Fibroblast of the aortic adventitia (primary cell): ENCODE data around the gene TSPAN5. TPM values are rescaled to one million over a fixed set of nuclear protein-coding genes. Genes with fewer than 3 reads are reported as not detected.

Experiments used
- DNase-seq: peaks from one replicate; pipeline ENCODE4 v3.0.0-alpha.2; 2010; ENCODE audit warnings: low read depth
- H3K4me3 ChIP-seq: 2 replicates; pipeline ENCODE4 v1.5.1; 2011; ENCODE audit warnings: low read depth, mild to moderate bottlenecking, control low read depth, low read length, moderate library complexity
- CTCF ChIP-seq: IDR thresholded peaks from 2 replicates; pipeline ENCODE4 v1.5.1; 2011; ENCODE audit warnings: mild to moderate bottlenecking, low read length, control low read depth, inconsistent platforms; ENCODE audit not compliant: insufficient read depth
- total RNA-seq: library from RNA; depleted of rRNA; stranded (reverse); fragments of >200 nt; gene quantifications from 2 replicates; pipeline ENCODE4 v1.2.3, GENCODE V29; 2012; ENCODE audit warnings: low replicate concordance

The TSPAN5 gene
- total RNA-seq, 1 donor = 49.0 TPM

- TF ChIP-seq CTCF = no peak
- DNase-seq = no peak
- H3K4me3 ChIP-seq = no peak overlapping the region
Measured at GRCh38 chr4:98663226-98664006, 5.0 kb upstream of the TSPAN5 start.

DNA sequence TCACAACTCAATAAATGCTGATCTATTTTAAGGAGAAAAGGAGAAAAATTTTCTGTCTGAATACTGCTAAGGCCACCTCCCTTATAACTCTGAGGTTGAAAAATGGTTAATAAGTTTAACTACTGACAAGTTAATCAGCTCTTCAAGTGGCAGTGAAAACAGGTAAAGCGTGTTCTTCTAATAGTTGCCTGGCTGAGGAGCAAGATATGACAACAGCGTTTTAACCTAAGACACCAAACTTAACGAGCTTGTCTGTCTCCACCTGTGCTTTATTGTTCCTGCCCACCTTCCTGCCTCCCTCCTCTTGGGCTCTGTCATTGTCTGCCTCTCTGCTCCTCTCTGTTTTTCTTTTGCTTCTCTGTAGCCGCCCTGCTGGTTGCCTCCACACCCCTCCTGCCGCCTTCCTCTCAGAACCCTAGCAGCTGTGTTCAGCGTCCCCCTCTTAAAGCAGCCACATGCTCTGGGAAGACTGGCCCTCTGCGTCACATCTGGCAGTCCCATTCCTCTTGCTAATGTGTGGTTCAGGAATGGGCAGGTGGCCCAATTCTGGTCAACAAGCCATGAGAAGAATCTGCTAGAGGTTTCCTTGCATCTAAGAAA lies 4.3 kb upstream of the TSPAN5 start:
- TF ChIP-seq CTCF = no peak
- no peak overlapping the region for H3K4me3 ChIP-seq
- DNase-seq = no peak

DNA sequence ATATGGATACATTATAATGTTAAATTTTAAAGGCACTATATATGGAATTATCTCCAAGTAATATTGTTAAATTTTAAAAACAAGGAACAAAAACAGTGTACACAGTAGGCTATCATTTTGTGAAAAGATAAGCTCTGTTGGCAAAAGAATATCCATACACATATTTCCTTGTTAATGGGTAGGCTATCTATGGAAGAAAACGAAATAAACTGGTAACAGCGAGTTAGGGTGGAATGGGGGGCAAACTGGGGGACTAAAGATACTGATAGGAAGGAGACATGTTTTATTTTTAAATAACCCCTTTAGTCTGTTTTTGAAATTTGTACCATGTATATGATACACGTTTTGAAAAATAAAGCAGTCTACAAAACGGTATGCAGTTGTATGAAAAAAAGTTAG lies 3.6 kb upstream of the TSPAN5 start:
- TF ChIP-seq CTCF = no peak
- DNase-seq = no peak
- H3K4me3 ChIP-seq = no peak overlapping the region

GRCh38 chr4:98661371-98662054 lies 3.1 kb upstream of the TSPAN5 start:
- no peak for TF ChIP-seq CTCF
- no peak for DNase-seq
- no peak overlapping the region for H3K4me3 ChIP-seq

- TF ChIP-seq CTCF = no peak
- H3K4me3 ChIP-seq = peak overlapping the region; percentile 89
Measured at GRCh38 chr4:98659741-98660462, 1.5 kb upstream of the TSPAN5 start.

GRCh38 chr4:98659106-98659592 lies 738 bp upstream of the TSPAN5 start:
- TF ChIP-seq CTCF = peak; percentile 27
- H3K4me3 ChIP-seq = peak overlapping the region; percentile 89
- peak; percentile 60 for DNase-seq

More at GRCh38 chr4:98659741-98660462, 1.5 kb upstream of the TSPAN5 start:
- DNase-seq = peak; percentile 33
